H1 (cell line): ENCODE data around the gene PLB1. TPM values are rescaled to one million over a fixed set of nuclear protein-coding genes. Genes with fewer than 3 reads are reported as not detected.

Experiments used
- CTCF ChIA-PET: fragments of 300-600 bp; sonication (Branson Sonifier 250); formaldehyde crosslinking; loops from one replicate; lab custom pipeline; 2021; ENCODE audit not compliant: partially characterized antibody; lab: Charles Lee
- POLR2A ChIA-PET: fragments of 300-600 bp; sonication (Branson Sonifier 250); formaldehyde crosslinking; loops from one replicate; lab custom pipeline; 2021; ENCODE audit warnings: inconsistent platforms; ENCODE audit not compliant: partially characterized antibody; lab: Charles Lee
- DNase-seq, 2 experiments: peaks; one replicate each; pipeline versions ENCODE4 v3.0.0 to v3.0.0-alpha.2; 2010 to 2022; ENCODE audit warnings: low spot score in 2 of 2, low read depth in 1 of 2, mixed read lengths in 1 of 2
- FAIRE-seq: peaks from 2 replicates; lab custom pipeline; 2011; peaks lifted over from hg19 to GRCh38; lab: Jason Lieb, UNC
- H2AFZ ChIP-seq: 2 replicates; pipeline ENCODE4 v1.8.1; 2012; ENCODE audit warnings: low read length, inconsistent platforms
- H2AK5ac ChIP-seq: 2 replicates; pipeline ENCODE4 v1.6.1; 2013; ENCODE audit warnings: low read depth, low read length
- H2BK120ac ChIP-seq: replicated peaks from 2 replicates; pipeline ENCODE3; 2013; ENCODE audit warnings: low read depth, low read length, inconsistent platforms
- H2BK12ac ChIP-seq: 2 replicates; pipeline ENCODE4 v1.6.1; 2013; ENCODE audit warnings: low read depth, low read length
- H2BK15ac ChIP-seq: 2 replicates; pipeline ENCODE4 v1.6.1; 2013; ENCODE audit warnings: low read length
- H2BK20ac ChIP-seq: 2 replicates; pipeline ENCODE4 v1.6.1; 2013; ENCODE audit warnings: low read length
- H2BK5ac ChIP-seq: 2 replicates; pipeline ENCODE4 v1.6.1; 2013; ENCODE audit warnings: low read depth, low read length
- H3K14ac ChIP-seq: 2 replicates; pipeline ENCODE4 v1.6.1; 2013; ENCODE audit warnings: inconsistent platforms; ENCODE audit not compliant: insufficient read length
- H3K18ac ChIP-seq: 2 replicates; pipeline ENCODE4 v1.6.1; 2013; ENCODE audit warnings: low read length; ENCODE audit errors: extremely low read depth
- H3K23ac ChIP-seq: 2 replicates; pipeline ENCODE4 v1.6.1; 2013; ENCODE audit warnings: inconsistent platforms; ENCODE audit not compliant: insufficient read length
- H3K23me2 ChIP-seq: 2 replicates; pipeline ENCODE4 v1.6.1; 2013; ENCODE audit warnings: low read depth, low read length
- H3K27ac ChIP-seq: 2 replicates; pipeline ENCODE4 v1.6.1; 2011; ENCODE audit warnings: low read depth, low read length, inconsistent platforms
- H3K27me3 ChIP-seq, 4 experiments: replicated peaks in 1 of 4; 1 replicate in 1 of 4; 2 replicates in 3 of 4; pipeline versions ENCODE4 v1.6.1 to v1.8.1; 2011 to 2013; ENCODE audit warnings: low read length in 3 of 4, mild to moderate bottlenecking in 3 of 4, inconsistent platforms in 2 of 4, mixed read lengths in 2 of 4, moderate library complexity in 1 of 4; ENCODE audit not compliant: control insufficient read depth in 3 of 4, insufficient read depth in 3 of 4; ENCODE audit errors: extremely low read depth in 1 of 4
- H3K36me3 ChIP-seq, 4 experiments: 2 replicates each; pipeline versions ENCODE4 v1.6.1 to v1.8.1; 2011 to 2013; ENCODE audit warnings: mild to moderate bottlenecking in 4 of 4, low read length in 3 of 4, moderate library complexity in 2 of 4, control low read depth in 1 of 4, inconsistent platforms in 1 of 4; ENCODE audit not compliant: insufficient read depth in 4 of 4, control insufficient read depth in 2 of 4
- H3K4ac ChIP-seq: replicated peaks from 2 replicates; pipeline ENCODE3; 2013; ENCODE audit warnings: low read length, low read depth, mixed read lengths, inconsistent platforms; ENCODE audit not compliant: insufficient read length
- H3K4me1 ChIP-seq, 4 experiments: replicated peaks in 1 of 4; 1 replicate in 1 of 4; 2 replicates in 3 of 4; pipeline versions ENCODE4 v1.6.1 to v1.8.1; 2011 to 2013; ENCODE audit warnings: low read length in 3 of 4, inconsistent platforms in 2 of 4, mixed read lengths in 1 of 4; ENCODE audit not compliant: insufficient read depth in 4 of 4, control insufficient read depth in 3 of 4
- H3K4me2 ChIP-seq, 2 experiments: 2 replicates each; pipeline versions ENCODE4 v1.6.1 to v1.8.1; 2011 to 2013; ENCODE audit warnings: low read depth in 2 of 2, low read length in 2 of 2, control low read depth in 1 of 2, inconsistent platforms in 1 of 2, mild to moderate bottlenecking in 1 of 2; ENCODE audit not compliant: insufficient read depth in 1 of 2
- H3K4me3 ChIP-seq, 4 experiments: fragments of 200-600, 300-600 bp in 1 of 4; sonication (generic), shearing (Covaris generic), sonication (Bioruptor Twin) in 1 of 4; 2 replicates each; pipeline versions ENCODE4 v1.5.1 to v1.8.1; 2011 to 2016; ENCODE audit warnings: low read length in 4 of 4, low read depth in 3 of 4, control low read depth in 2 of 4, inconsistent platforms in 2 of 4, mild to moderate bottlenecking in 2 of 4, mixed read lengths in 1 of 4, moderate library complexity in 1 of 4; ENCODE audit not compliant: insufficient read depth in 2 of 4; ENCODE audit errors: extremely low read depth in 1 of 4
- H3K56ac ChIP-seq: replicated peaks from 2 replicates; pipeline ENCODE3; 2013; ENCODE audit warnings: low read depth, mild to moderate bottlenecking, mixed read lengths, low read length, inconsistent platforms; ENCODE audit not compliant: insufficient read length
- H3K79me1 ChIP-seq: 2 replicates; pipeline ENCODE4 v1.6.1; 2013; ENCODE audit warnings: low read depth, low read length, control low read depth
- H3K79me2 ChIP-seq, 2 experiments: 2 replicates each; pipeline versions ENCODE4 v1.6.1 to v1.8.1; 2012 to 2013; ENCODE audit warnings: low read length in 2 of 2, mild to moderate bottlenecking in 2 of 2, inconsistent platforms in 1 of 2; ENCODE audit not compliant: insufficient read depth in 2 of 2, control insufficient read depth in 1 of 2
- H3K9ac ChIP-seq, 4 experiments: replicated peaks in 1 of 4; 1 replicate in 1 of 4; 2 replicates in 3 of 4; pipeline versions ENCODE4 v1.6.1 to v1.8.1; 2011 to 2013; ENCODE audit warnings: low read depth in 3 of 4, low read length in 3 of 4, control low read depth in 2 of 4, mild to moderate bottlenecking in 2 of 4, moderate library complexity in 2 of 4, inconsistent platforms in 1 of 4; ENCODE audit errors: extremely low read depth in 1 of 4
- H3K9me3 ChIP-seq, 2 experiments: 2 replicates each; pipeline versions ENCODE4 v1.6.1 to v1.8.1; 2012 to 2013; ENCODE audit warnings: mild to moderate bottlenecking in 2 of 2, moderate library complexity in 2 of 2, control low read depth in 1 of 2, inconsistent platforms in 1 of 2, low read depth in 1 of 2, low read length in 1 of 2, mixed read lengths in 1 of 2; ENCODE audit not compliant: insufficient read depth in 2 of 2
- H4K20me1 ChIP-seq, 2 experiments: replicated peaks in 1 of 2; 2 replicates each; pipeline versions ENCODE3 to v1.8.1; 2011 to 2013; ENCODE audit warnings: inconsistent platforms in 2 of 2, low read length in 2 of 2, mild to moderate bottlenecking in 1 of 2; ENCODE audit not compliant: insufficient read depth in 2 of 2, control insufficient read depth in 1 of 2
- H4K5ac ChIP-seq: 2 replicates; pipeline ENCODE4 v1.6.1; 2013; ENCODE audit warnings: low read length, low read depth, mixed read lengths, inconsistent platforms; ENCODE audit not compliant: insufficient read length
- H4K8ac ChIP-seq: 2 replicates; pipeline ENCODE4 v1.8.0; 2013; ENCODE audit warnings: mild to moderate bottlenecking, moderate library complexity, low read length, inconsistent platforms; ENCODE audit not compliant: insufficient read depth; ENCODE audit errors: extremely low read depth
- H4K91ac ChIP-seq: replicated peaks from 2 replicates; pipeline ENCODE3; 2013; ENCODE audit warnings: low read length, mixed read lengths, inconsistent platforms; ENCODE audit not compliant: insufficient read length
- GTF2F1 ChIP-seq: IDR thresholded peaks from 2 replicates; pipeline ENCODE4 v1.6.1; 2012; ENCODE audit warnings: low read depth, low read length, improper control_type of control experiment, borderline replicate concordance
- KDM1A ChIP-seq: fragments of 200-600, 300-600 bp; sonication (generic); IDR thresholded peaks from 2 replicates; pipeline ENCODE4 v1.7.1; 2016; ENCODE audit warnings: mild to moderate bottlenecking, low read length, borderline replicate concordance
- PHF8 ChIP-seq: fragments of 200-600 bp; sonication (generic); conservative IDR thresholded peaks from 2 replicates; pipeline ENCODE4 v1.7.1; 2012; ENCODE audit warnings: low read depth, mild to moderate bottlenecking, inconsistent platforms, low read length, moderate library complexity
- RNF2 ChIP-seq: fragments of 200-900, 300-1000 bp; sonication (generic); IDR thresholded peaks from 2 replicates; pipeline ENCODE4 v1.7.1; 2016; ENCODE audit warnings: borderline replicate concordance, low read depth, mild to moderate bottlenecking, antibody characterized with exemption, low read length; ENCODE audit not compliant: poor library complexity, severe bottlenecking; ENCODE audit errors: missing control alignments
- SAP30 ChIP-seq: fragments of 300-600 bp; sonication (generic); IDR thresholded peaks from 2 replicates; pipeline ENCODE4 v1.7.1; 2012; ENCODE audit warnings: low read length, moderate library complexity, mild to moderate bottlenecking, inconsistent platforms; ENCODE audit not compliant: insufficient read depth, insufficient replicate concordance
- TAF1 ChIP-seq: IDR thresholded peaks from 2 replicates; pipeline ENCODE4 v1.6.1; 2011; ENCODE audit warnings: mild to moderate bottlenecking, low read depth, low read length
- TBP ChIP-seq: IDR thresholded peaks from 2 replicates; pipeline ENCODE4 v1.6.1; 2011; ENCODE audit warnings: low read depth, low read length, improper control_type of control experiment
- WGBS, 2 experiments: shearing (Covaris generic) in 1 of 2; methylation state at CpG; one replicate each; pipeline versions ENCODE4 v1.1.6 to v1.1.7; 2013 to 2015; ENCODE audit warnings: low lambda C conversion rate in 2 of 2, mixed read lengths in 2 of 2, inconsistent platforms in 1 of 2, low coverage in 1 of 2, missing lambda C conversion rate in 1 of 2; ENCODE audit not compliant: insufficient replicate concordance in 2 of 2, insufficient coverage in 1 of 2, insufficient read length in 1 of 2; ENCODE audit errors: extremely low coverage in 1 of 2, missing lambda C conversion rate in 1 of 2; 5-methylcytosine and 5-hydroxymethylcytosine counted together
- polyA plus RNA-seq, 7 experiments: library from polyadenylated mRNA; depleted of rRNA in 3 of 7; stranded (reverse) in 5 of 7; unstranded in 2 of 7; fragments of >200 nt in 5 of 7; fragments of 200-250 nt in 2 of 7; gene quantifications; 1 replicate in 5 of 7; 2 replicates in 1 of 7; 4 replicates in 1 of 7; pipeline versions ENCODE4 v1.2.1 to v1.2.3, GENCODE V29; 2011 to 2013; ENCODE audit warnings: missing spikeins in 2 of 7, mixed read lengths in 2 of 7
- total RNA-seq: library from RNA; stranded (reverse); fragmentation: NEBNext Ultra II Directional; extraction: Animal tissue kit (Norgen Biotek cat#: 25700); gene quantifications from 2 replicates; pipeline ENCODE4 v1.2.1, GENCODE V29; 2021

The PLB1 gene
- total and polyA plus RNA-seq, 2 of the 8 experiments (the other 6 are each of a cell fraction or from before 2014, with no cell fraction given) = 0.20 to 0.36 TPM

DNA sequence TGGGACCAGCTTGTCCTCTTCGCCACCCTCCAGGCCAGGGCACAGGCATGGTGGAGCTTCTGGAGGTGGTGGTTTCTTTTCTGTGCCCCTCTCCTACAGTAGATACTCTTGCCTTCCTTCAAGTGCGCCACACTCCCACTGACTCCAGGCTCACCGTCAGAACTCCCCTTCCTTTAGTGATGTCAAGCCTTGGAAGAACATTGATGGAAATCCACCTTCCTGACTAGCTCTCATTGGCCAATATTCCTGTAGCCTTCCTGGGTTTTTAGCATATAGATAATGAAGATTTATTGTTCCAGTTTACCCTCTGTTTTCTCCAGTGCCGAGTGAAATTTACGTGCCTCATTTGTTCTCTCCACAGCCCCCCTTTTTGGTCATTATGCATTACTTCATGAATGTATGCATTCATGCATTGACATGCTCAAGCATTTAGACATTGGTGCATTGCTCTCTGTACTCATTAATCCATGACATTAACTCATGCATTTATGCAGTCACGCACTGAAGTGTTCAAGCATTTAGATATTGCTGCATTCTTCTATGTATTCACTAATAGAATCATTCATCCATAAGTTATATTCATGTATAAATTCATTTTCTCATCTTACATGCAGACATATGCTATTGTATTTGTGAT lies 37.3 kb downstream of the PLB1 start:
- no peak overlapping the region for H2BK20ac ChIP-seq
- no peaks in the 10 kb centered on the region for H3K9me3 ChIP-seq
- H3K79me2 ChIP-seq = no peaks in the 10 kb centered on the region
- CTCF ChIA-PET = interaction anchor here (0.7 kb wide), 1 partner anchor 14 kb away, joined by 3 read pairs; no protein-coding TSS in a partner anchor
- no peak overlapping the region for H2BK15ac ChIP-seq
- H3K4me3 ChIP-seq = no peak overlapping the region
- H4K8ac ChIP-seq = no peak overlapping the region
- no peak overlapping the region for H3K4me2 ChIP-seq
- H3K36me3 ChIP-seq = no peaks in the 10 kb centered on the region
- H3K27me3 ChIP-seq = no peaks in the 10 kb centered on the region; a peak in 1 of 7 replicates
- DNase-seq = no peak
- H3K79me1 ChIP-seq = no peaks in the 10 kb centered on the region
- H4K20me1 ChIP-seq = no peaks in the 10 kb centered on the region
- no peak overlapping the region for H3K9ac ChIP-seq
- H3K56ac ChIP-seq = no peak overlapping the region
- no peak overlapping the region for H2BK120ac ChIP-seq
- H4K91ac ChIP-seq = no peak overlapping the region
- 94% methylated on average over 6 of the region's 6 CpGs; no CpG with 5 or more reads in 1 of the 2 experiments for WGBS, 2 experiments
- no peaks in the 10 kb centered on the region for H3K23me2 ChIP-seq
- no peak overlapping the region for H2BK12ac ChIP-seq
- H3K4ac ChIP-seq = no peak overlapping the region
- no peak overlapping the region for H4K5ac ChIP-seq
- POLR2A ChIA-PET = no interaction called here
- no peak overlapping the region for H2AK5ac ChIP-seq
- H3K14ac ChIP-seq = no peak overlapping the region
- H3K27ac ChIP-seq = no peak overlapping the region
- H2AFZ ChIP-seq = no peak overlapping the region
- no peak for FAIRE-seq
- no peak overlapping the region for H3K23ac ChIP-seq
- H3K4me1 ChIP-seq = no peaks in the 10 kb centered on the region
- H3K18ac ChIP-seq = no peak overlapping the region
- no peak overlapping the region for H2BK5ac ChIP-seq
- TF ChIP-seq TAF1 (no peak), PHF8 (no peak), TBP (no peak), RNF2 (no peak), KDM1A (no peak), SAP30 (no peak), GTF2F1 (no peak)
- TF ChIP-seq, all 59 proteins: peak for 0
